ENCODE results near the gene SPATA31A6.
"Not testable (repeated sequence)": the region's sequence is repeated elsewhere in the genome, so short reads cannot be mapped to it uniquely, and the experiment has no call there.

The SPATA31A6 gene

GRCh38 chr9:42183359-42183758 lies at the start of gene SPATA31A6:
Gene SPATA31A6, plus strand, starts transcription at chr9:42183659. Its CDS starts 29 bp downstream, at chr9:42183688.
- not testable (repeated sequence) for FAIRE-seq

- not testable (repeated sequence) for FAIRE-seq
These were observed 23.2 kb upstream of the SPATA31A6 start for GRCh38 chr9:42160299-42160698.

- not testable (repeated sequence) for FAIRE-seq
These were observed 36.4 kb downstream of the SPATA31A6 start for GRCh38 chr9:42219861-42220260.

GRCh38 chr9:42223230-42223629 lies 39.8 kb downstream of the SPATA31A6 start:
- not testable (repeated sequence) for FAIRE-seq

GRCh38 chr9:42233031-42233430 lies 49.6 kb downstream of the SPATA31A6 start:
- not testable (repeated sequence) for FAIRE-seq

GRCh38 chr9:42234610-42235009 lies 51.2 kb downstream of the SPATA31A6 start:
- FAIRE-seq = not testable (repeated sequence)

GRCh38 chr9:42235352-42235991 lies 52.0 kb downstream of the SPATA31A6 start:
- FAIRE-seq = not testable (repeated sequence)

- FAIRE-seq = not testable (repeated sequence)
These were observed 52.6 kb downstream of the SPATA31A6 start for GRCh38 chr9:42236097-42236496.

- FAIRE-seq = not testable (repeated sequence)
These were observed 53.9 kb downstream of the SPATA31A6 start for GRCh38 chr9:42237381-42237780.

GRCh38 chr9:42238862-42239261 lies 55.4 kb downstream of the SPATA31A6 start:
- not testable (repeated sequence) for FAIRE-seq

Data from TTC549 (cell line).